AG04450 (cell line): ENCODE data around the gene NOTCH1. TPM values are rescaled to one million over a fixed set of nuclear protein-coding genes. Genes with fewer than 3 reads are reported as not detected.

ENCODE experiments used
- CTCF ChIA-PET: fragments of 300-600, 350-600 bp; formaldehyde crosslinking; extraction: SDS; loops from one replicate; lab custom pipeline; 2022; ENCODE audit warnings: antibody characterized with exemption, inconsistent platforms; lab: Charles Lee
- POLR2A ChIA-PET: fragments of 350-600 bp; formaldehyde crosslinking; extraction: SDS; loops from one replicate; lab custom pipeline; 2021; ENCODE audit warnings: antibody characterized with exemption, inconsistent platforms; lab: Yijun Ruan, JAX
- DNase-seq: peaks from one replicate; pipeline ENCODE4 v3.0.0-alpha.2; 2011; ENCODE audit warnings: low read depth, low spot score
- H3K27ac ChIP-seq: one replicate; pipeline ENCODE4 v1.5.1; 2012; ENCODE audit warnings: low read depth, low read length, control low read depth
- H3K27me3 ChIP-seq: one replicate; pipeline ENCODE4 v1.6.0; 2012; ENCODE audit warnings: low read length; ENCODE audit not compliant: control insufficient read depth, insufficient read depth
- H3K4me3 ChIP-seq: 2 replicates; pipeline ENCODE4 v1.5.1; 2011; ENCODE audit warnings: mild to moderate bottlenecking, low read depth, low read length, control low read depth
- H3K9me3 ChIP-seq: 2 replicates; pipeline ENCODE4 v1.5.1; 2012; ENCODE audit warnings: low read length; ENCODE audit not compliant: control insufficient read depth, insufficient read depth
- polyA plus RNA-seq: library from polyadenylated mRNA; depleted of rRNA; stranded (reverse); fragments of >200 nt; gene quantifications from 2 replicates; pipeline ENCODE4 v1.2.3, GENCODE V29; 2011
- TF ChIP-seq, protein P1 (sequence below): IDR thresholded peaks from 2 replicates; pipeline ENCODE4 v1.5.1; 2011; ENCODE audit warnings: low read depth, low read length, control low read depth, inconsistent platforms

NOTCH1 gene
- polyA plus RNA-seq, 1 experiment, result 0.89 TPM

DNA sequence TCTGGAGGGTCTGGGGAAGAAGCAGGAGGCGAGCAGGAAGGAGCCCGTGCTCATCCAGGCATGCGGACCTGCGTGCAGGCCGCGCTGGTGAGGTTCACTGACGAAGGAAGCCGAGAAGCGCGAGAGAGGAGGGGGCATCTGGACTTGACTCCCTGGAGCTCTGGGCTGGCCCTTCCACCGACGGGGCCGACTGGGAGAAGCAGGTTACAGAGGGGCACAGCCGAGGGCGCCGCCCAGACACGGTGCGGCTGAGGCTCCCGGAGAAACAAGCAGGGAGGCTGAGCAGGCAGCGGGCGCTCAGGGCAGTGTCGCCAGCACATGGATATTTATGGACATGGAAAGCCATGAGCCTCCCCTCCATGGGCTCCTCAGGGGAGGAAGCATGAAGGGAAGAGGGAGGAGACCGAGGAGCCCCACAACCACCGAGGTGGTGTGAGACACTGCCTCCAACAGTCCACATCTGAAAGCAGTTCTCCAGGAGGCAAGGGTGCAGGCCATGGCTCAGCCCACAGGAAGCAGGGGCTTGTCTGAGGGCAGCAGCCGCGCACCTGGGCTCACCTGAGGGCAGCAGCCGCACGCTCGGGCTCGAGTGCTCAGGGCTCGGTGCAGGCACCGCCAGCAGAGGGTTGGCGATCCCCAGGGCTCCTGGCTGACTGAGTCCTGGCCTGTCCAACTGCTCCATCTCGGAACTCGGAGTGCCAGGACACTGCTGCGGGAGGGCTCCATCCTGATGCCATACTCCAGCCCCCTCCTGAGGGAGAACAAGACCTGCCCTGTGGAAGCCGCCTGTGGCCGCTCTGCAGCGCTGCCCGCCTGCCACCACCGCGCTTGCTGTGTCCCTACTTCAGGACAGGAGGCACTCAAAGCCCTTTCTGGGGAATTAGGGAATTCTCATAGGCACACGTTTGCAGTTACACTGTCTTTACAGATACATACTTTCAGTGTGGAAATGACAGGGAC is 90.5 kb downstream of the NOTCH1 start:
- Histone ChIP-seq H3K9me3 (no peaks in the 10 kb centered on the region), H3K27me3 (no peaks in the 10 kb centered on the region), H3K4me3 (no peak overlapping the region), H3K27ac (no peak overlapping the region)
- CTCF ChIA-PET, result no interaction called here
- TF ChIP-seq, protein P1, sequence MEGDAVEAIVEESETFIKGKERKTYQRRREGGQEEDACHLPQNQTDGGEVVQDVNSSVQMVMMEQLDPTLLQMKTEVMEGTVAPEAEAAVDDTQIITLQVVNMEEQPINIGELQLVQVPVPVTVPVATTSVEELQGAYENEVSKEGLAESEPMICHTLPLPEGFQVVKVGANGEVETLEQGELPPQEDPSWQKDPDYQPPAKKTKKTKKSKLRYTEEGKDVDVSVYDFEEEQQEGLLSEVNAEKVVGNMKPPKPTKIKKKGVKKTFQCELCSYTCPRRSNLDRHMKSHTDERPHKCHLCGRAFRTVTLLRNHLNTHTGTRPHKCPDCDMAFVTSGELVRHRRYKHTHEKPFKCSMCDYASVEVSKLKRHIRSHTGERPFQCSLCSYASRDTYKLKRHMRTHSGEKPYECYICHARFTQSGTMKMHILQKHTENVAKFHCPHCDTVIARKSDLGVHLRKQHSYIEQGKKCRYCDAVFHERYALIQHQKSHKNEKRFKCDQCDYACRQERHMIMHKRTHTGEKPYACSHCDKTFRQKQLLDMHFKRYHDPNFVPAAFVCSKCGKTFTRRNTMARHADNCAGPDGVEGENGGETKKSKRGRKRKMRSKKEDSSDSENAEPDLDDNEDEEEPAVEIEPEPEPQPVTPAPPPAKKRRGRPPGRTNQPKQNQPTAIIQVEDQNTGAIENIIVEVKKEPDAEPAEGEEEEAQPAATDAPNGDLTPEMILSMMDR, result no peak
- no peak for DNase-seq
- POLR2A ChIA-PET, result interaction anchor here (0.6 kb wide), 1 partner anchor 261 kb away, joined by 17 read pairs; no protein-coding TSS in a partner anchor

- POLR2A ChIA-PET, result interaction anchor here (0.6 kb wide), 1 partner anchor 262 kb away, joined by 17 read pairs; no protein-coding TSS in a partner anchor
- TF ChIP-seq, protein P1, result no peak
- Histone ChIP-seq H3K4me3 (no peak overlapping the region), H3K27me3 (no peaks in the 10 kb centered on the region), H3K9me3 (no peaks in the 10 kb centered on the region), H3K27ac (no peak overlapping the region)
- no peak for DNase-seq
- CTCF ChIA-PET, result interaction anchor here (1.0 kb wide), 1 partner anchor 14 kb away, joined by 3 read pairs; no protein-coding TSS in a partner anchor
Measured at GRCh38 chr9:136454026-136454796, 91.6 kb downstream of the NOTCH1 start.

- POLR2A ChIA-PET, result no interaction called here
- Histone ChIP-seq H3K9me3 (no peaks in the 10 kb centered on the region), H3K27me3 (no peaks in the 10 kb centered on the region), H3K4me3 (no peak overlapping the region), H3K27ac (no peak overlapping the region)
- CTCF ChIA-PET, result interaction anchor here (1.0 kb wide), 1 partner anchor 13 kb away, joined by 3 read pairs; no protein-coding TSS in a partner anchor
- DNase-seq, result no peak
- TF ChIP-seq, protein P1, result no peak
Measured at GRCh38 chr9:136453326-136453725, 92.5 kb downstream of the NOTCH1 start.

- H3K27me3 ChIP-seq, result no peaks in the 10 kb centered on the region
- TF ChIP-seq, protein P1, result no peak
- DNase-seq, result no peak
- no peak overlapping the region for H3K27ac ChIP-seq
- POLR2A ChIA-PET, result no interaction called here
- H3K9me3 ChIP-seq, result no peaks in the 10 kb centered on the region; the same call in 1 of the 2 replicates
- CTCF ChIA-PET, result no interaction called here
- H3K4me3 ChIP-seq, result no peak overlapping the region
Measured at GRCh38 chr9:136451221-136451877, 94.5 kb downstream of the NOTCH1 start.
